ENCODE data around the gene GAK.
"Not testable (repeated sequence)": the region's sequence is repeated elsewhere in the genome, so short reads cannot be mapped to it uniquely, and the experiment has no call there.

Gene GAK

DNA sequence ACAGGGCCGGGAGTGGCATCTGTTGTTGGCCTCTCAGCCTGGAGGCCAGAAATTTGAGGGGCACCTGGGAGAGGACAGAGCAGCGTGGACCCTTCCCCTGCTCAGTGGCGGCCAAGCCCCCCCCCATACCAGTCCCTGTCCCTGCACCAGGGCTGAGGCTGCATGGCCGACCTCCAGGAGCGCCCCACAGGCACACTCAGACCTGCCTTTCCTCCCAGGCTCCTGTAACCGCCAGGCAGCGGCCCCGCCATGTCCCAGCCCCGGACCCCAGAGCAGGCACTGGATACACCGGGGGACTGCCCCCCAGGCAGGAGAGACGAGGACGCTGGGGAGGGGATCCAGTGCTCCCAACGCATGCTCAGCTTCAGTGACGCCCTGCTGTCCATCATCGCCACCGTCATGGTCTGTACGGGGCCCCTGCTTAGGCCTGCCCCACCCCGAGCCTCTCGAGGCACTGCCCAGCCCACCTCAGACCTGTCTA lies 15.4 kb upstream of the GAK start:
- TF ChIP-seq, protein P1, sequence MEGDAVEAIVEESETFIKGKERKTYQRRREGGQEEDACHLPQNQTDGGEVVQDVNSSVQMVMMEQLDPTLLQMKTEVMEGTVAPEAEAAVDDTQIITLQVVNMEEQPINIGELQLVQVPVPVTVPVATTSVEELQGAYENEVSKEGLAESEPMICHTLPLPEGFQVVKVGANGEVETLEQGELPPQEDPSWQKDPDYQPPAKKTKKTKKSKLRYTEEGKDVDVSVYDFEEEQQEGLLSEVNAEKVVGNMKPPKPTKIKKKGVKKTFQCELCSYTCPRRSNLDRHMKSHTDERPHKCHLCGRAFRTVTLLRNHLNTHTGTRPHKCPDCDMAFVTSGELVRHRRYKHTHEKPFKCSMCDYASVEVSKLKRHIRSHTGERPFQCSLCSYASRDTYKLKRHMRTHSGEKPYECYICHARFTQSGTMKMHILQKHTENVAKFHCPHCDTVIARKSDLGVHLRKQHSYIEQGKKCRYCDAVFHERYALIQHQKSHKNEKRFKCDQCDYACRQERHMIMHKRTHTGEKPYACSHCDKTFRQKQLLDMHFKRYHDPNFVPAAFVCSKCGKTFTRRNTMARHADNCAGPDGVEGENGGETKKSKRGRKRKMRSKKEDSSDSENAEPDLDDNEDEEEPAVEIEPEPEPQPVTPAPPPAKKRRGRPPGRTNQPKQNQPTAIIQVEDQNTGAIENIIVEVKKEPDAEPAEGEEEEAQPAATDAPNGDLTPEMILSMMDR (IDR thresholded peaks at IDR 0.05; ENCODE audit: borderline replicate concordance, control extremely low read depth, extremely low read depth, insufficient read depth, missing control alignments) = no peak
- no peak for DNase-seq (ENCODE audit: low spot score)
- in situ Hi-C loops (cut with MboI; ENCODE audit: low sequenced_read_pairs, unreplicated experiment) = no loop called here

DNA sequence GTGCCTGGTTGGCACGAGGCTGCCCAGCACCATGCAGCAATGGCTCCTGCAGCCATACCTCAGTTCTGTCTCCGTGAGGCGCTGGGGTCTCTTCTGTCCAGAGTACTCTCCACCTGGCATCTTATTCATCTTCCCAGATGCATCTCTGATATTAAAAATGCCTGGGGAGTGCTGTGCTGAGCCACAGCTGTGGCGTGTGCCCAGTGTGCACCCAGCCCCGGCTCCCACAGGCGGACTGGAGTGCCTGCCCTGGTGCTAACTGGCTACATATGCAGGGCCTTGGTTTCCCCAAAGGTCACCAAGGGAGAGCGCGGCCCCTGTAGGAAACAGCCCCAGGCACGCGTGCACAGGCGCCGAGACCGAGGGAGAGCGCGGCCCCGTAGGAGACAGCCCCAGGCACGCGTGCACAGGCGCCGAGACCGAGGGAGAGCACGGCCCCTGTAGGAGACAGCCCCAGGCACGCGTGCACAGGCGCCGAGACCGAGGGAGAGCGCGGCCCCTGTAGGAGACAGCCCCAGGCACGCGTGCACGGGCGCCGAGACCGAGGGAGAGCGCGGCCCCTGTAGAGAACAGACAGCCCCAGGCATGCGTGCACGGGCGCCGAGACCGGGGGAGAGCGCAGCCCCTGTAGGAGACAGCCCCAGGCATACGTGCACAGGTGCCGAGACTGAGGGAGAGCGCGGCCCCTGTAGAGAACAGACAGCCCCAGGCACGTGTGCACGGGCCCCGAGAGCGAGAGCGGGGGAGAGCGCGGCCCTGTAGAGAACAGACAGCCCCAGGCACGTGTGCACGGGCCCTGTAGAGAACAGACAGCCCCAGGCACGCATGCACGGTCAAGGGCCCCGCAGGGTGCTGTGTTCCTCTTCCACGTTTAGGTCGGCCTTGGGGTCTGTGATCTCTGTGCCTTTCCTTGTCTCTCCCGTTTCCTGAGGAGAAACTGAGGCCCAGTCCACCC lies 14.7 kb upstream of the GAK start:
- DNase-seq (ENCODE audit: low spot score) = no peak
- TF ChIP-seq, protein P1 (IDR thresholded peaks at IDR 0.05; ENCODE audit: borderline replicate concordance, control extremely low read depth, extremely low read depth, insufficient read depth, missing control alignments) = no peak
- in situ Hi-C loops (cut with MboI; ENCODE audit: low sequenced_read_pairs, unreplicated experiment) = no loop called here

DNA sequence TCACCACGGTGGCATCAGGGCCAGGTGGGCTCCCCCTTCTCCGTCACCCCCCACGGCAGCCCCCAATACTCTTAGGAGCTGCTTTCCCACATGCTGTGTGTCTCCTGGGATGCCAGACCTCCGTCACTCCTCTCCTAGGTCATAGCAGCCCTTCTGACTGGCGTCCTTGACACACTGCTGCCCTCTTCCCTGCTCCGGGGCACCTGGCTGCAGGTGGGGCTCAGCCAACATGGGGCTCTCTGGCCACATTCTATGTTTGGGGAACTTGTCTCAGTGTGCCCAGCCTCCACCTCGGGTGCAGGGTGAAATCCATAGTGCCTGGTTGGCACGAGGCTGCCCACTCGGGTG lies 14.0 kb upstream of the GAK start:
- in situ Hi-C loops (cut with MboI; ENCODE audit: low sequenced_read_pairs, unreplicated experiment) = no loop called here
- no peak for DNase-seq (ENCODE audit: low spot score)

DNA sequence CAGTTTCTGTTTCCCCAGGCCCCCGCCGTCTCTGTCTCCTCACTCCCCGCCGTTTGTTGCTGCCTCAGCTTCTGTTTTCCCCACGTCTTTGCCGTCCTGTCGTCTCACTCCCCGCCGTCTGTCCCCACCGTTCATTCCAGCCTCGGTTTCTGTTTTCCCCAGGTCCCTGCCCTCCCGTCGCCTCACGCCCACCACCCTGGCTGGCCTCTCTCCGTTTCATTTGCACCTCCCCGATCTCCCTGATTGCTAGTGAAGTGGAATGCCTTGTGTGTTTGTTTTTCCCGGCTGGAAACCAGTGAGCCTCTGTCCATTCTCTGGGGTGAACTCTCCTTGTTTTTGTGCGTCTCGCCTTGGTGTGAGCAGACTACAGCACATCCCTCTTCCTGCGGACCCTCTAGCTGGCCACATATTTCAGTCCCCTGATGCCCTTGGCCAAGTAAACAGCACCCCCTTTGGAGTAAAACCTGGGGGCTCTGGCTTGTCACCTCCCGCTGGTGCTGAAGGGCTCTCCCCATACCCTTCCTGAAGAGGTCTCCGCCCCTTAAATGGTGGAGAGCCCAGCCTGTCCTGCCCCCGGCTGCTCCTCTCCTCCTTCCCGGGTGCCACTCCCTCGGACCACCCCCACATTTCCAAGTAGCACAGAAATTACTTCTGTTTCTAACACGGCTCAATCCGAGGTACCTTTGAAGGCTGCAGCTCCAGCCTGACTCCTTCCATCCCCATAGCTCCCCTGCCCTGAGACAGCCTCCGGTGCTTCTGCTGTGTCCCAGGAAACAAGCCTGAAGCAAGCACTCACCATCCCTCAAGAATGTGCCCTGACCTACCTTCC lies 13.4 kb upstream of the GAK start:
- no peak for DNase-seq (ENCODE audit: low spot score)
- TF ChIP-seq, protein P1 (IDR thresholded peaks at IDR 0.05; ENCODE audit: borderline replicate concordance, control extremely low read depth, extremely low read depth, insufficient read depth, missing control alignments) = no peak
- in situ Hi-C loops (cut with MboI; ENCODE audit: low sequenced_read_pairs, unreplicated experiment) = no loop called here

More for the DNA sequence above, 14.0 kb upstream of the GAK start:
- TF ChIP-seq, protein P1 (IDR thresholded peaks at IDR 0.05; ENCODE audit: borderline replicate concordance, control extremely low read depth, extremely low read depth, insufficient read depth, missing control alignments) = no peak

DNA sequence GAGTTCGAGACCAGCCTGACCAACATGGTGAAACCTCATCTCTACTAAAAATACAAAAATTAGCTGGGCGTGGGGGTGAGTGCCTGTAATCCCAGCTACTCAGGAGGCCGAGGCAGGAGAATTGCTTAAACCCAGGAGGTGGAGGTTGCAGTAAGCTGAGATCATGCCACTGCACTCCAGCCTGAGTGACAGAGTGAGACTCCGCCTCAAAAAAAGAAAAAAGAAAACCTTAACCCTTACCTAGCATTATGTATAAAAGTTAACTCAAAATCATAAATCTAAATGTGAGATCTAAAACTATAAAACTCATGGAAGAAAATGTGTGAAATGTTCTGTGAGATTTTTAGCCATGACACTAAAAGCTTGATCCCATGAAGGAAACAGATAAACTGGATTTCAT lies 7.4 kb upstream of the GAK start:
- in situ Hi-C loops (cut with MboI; ENCODE audit: low sequenced_read_pairs, unreplicated experiment); DNase-seq (ENCODE audit: low spot score): not testable (repeated sequence)

DNA sequence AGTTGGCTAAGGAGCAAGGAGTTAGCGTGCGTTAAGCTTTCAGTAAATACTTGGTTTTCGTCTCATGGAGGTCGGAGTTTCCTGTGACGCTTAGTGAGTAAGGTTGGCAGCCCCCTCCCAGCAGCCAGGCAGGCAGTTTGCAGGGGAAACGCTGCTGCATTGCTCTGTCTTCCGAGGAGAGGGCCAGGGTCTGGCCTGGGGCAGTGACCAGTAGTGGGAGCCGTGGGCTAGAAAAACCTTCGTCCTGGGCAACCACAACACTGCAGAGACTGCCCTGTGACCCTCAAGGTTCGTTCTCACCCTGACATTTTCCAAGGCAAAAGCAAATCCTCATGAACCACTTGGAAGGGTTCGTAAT lies 576 bp upstream of the GAK start:
- TF ChIP-seq, protein P1 (IDR thresholded peaks at IDR 0.05; ENCODE audit: borderline replicate concordance, control extremely low read depth, extremely low read depth, insufficient read depth, missing control alignments) = no peak
- DNase-seq (ENCODE audit: low spot score) = no peak
- in situ Hi-C loops (cut with MboI; ENCODE audit: low sequenced_read_pairs, unreplicated experiment) = no loop called here
